HepG2 (cell line): ENCODE data around the gene DDX54.

Experiments used
- ETV6 ChIP-seq: sonication (generic); formaldehyde crosslinking; conservative IDR thresholded peaks from 2 replicates; pipeline ENCODE4 v1.4.0; 2020; ENCODE audit warnings: missing genetic modification reagents
- EZH2 ChIP-seq: conservative IDR thresholded peaks from 2 replicates; pipeline ENCODE4 v1.6.1; 2012; ENCODE audit warnings: mild to moderate bottlenecking, low read depth, low read length, moderate library complexity
- GATAD1 ChIP-seq: IDR thresholded peaks from 2 replicates; pipeline ENCODE4 v1.6.1; 2016; ENCODE audit warnings: missing genetic modification reagents, missing compliant biosample characterization
- HNF4G ChIP-seq, 2 experiments: sonication (generic) in 1 of 2; formaldehyde crosslinking in 1 of 2; IDR thresholded peaks; 2 replicates each; pipeline versions ENCODE4 v1.4.0 to v1.6.1; 2011 to 2020; ENCODE audit warnings: borderline replicate concordance in 2 of 2, low read depth in 2 of 2, mild to moderate bottlenecking in 2 of 2, low read length in 1 of 2, missing genetic modification reagents in 1 of 2, moderate library complexity in 1 of 2
- KDM1A ChIP-seq: IDR thresholded peaks from 2 replicates; pipeline ENCODE4 v1.6.1; 2016; ENCODE audit warnings: missing compliant biosample characterization
- MLX ChIP-seq: IDR thresholded peaks from 2 replicates; pipeline ENCODE4 v1.6.1; 2016
- RFX5 ChIP-seq: IDR thresholded peaks from 2 replicates; pipeline ENCODE4 v1.6.1; 2011; ENCODE audit warnings: low read depth, low read length, improper control_type of control experiment
- ZC3H4 ChIP-seq: sonication (generic); formaldehyde crosslinking; IDR thresholded peaks from 2 replicates; pipeline ENCODE4 v1.4.0; 2020; ENCODE audit warnings: missing genetic modification reagents, borderline replicate concordance
- ZNF713 ChIP-seq: sonication (generic); formaldehyde crosslinking; IDR thresholded peaks from 2 replicates; pipeline ENCODE4 v1.4.0; 2020; ENCODE audit warnings: mild to moderate bottlenecking, missing genetic modification reagents
- TF ChIP-seq, protein P1 (sequence below): sonication (generic); formaldehyde crosslinking; IDR thresholded peaks from 2 replicates; pipeline ENCODE4 v1.5.0; 2020; ENCODE audit warnings: mild to moderate bottlenecking, missing genetic modification reagents, moderate library complexity
- TF ChIP-seq, protein P2 (sequence below), 2 experiments: IDR thresholded peaks; 2 replicates each; pipeline ENCODE4 v1.6.1; 2011 to 2012; ENCODE audit warnings: low read length in 2 of 2, borderline replicate concordance in 1 of 2, low read depth in 1 of 2, mild to moderate bottlenecking in 1 of 2, moderate library complexity in 1 of 2

- TF ChIP-seq MLX (CRISPR knock-in tag) (no peak; the same call in 1 of the 2 replicates), KDM1A (no peak), GATAD1 (CRISPR knock-in tag) (peak; percentile 69; the same call in 1 of the 2 replicates), ZC3H4 (CRISPR knock-in tag) (no peak), RFX5 (no peak), ZNF713 (no peak), HNF4G (IDR thresholded peaks at IDR 0.05; ENCODE audit: borderline replicate concordance, low read depth, low read length) (no peak; the same call in 1 of the 2 replicates), HNF4G (CRISPR knock-in tag; IDR thresholded peaks at IDR 0.05; ENCODE audit: borderline replicate concordance, low read depth) (peak; percentile 61; the same call in 1 of the 2 replicates), EZH2 (no peak), ETV6 (CRISPR knock-in tag) (no peak)
- TF ChIP-seq, protein P1, sequence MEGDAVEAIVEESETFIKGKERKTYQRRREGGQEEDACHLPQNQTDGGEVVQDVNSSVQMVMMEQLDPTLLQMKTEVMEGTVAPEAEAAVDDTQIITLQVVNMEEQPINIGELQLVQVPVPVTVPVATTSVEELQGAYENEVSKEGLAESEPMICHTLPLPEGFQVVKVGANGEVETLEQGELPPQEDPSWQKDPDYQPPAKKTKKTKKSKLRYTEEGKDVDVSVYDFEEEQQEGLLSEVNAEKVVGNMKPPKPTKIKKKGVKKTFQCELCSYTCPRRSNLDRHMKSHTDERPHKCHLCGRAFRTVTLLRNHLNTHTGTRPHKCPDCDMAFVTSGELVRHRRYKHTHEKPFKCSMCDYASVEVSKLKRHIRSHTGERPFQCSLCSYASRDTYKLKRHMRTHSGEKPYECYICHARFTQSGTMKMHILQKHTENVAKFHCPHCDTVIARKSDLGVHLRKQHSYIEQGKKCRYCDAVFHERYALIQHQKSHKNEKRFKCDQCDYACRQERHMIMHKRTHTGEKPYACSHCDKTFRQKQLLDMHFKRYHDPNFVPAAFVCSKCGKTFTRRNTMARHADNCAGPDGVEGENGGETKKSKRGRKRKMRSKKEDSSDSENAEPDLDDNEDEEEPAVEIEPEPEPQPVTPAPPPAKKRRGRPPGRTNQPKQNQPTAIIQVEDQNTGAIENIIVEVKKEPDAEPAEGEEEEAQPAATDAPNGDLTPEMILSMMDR (CRISPR knock-in tag), result peak; percentile 19; the same call in 1 of the 2 replicates
- TF ChIP-seq, protein P2, sequence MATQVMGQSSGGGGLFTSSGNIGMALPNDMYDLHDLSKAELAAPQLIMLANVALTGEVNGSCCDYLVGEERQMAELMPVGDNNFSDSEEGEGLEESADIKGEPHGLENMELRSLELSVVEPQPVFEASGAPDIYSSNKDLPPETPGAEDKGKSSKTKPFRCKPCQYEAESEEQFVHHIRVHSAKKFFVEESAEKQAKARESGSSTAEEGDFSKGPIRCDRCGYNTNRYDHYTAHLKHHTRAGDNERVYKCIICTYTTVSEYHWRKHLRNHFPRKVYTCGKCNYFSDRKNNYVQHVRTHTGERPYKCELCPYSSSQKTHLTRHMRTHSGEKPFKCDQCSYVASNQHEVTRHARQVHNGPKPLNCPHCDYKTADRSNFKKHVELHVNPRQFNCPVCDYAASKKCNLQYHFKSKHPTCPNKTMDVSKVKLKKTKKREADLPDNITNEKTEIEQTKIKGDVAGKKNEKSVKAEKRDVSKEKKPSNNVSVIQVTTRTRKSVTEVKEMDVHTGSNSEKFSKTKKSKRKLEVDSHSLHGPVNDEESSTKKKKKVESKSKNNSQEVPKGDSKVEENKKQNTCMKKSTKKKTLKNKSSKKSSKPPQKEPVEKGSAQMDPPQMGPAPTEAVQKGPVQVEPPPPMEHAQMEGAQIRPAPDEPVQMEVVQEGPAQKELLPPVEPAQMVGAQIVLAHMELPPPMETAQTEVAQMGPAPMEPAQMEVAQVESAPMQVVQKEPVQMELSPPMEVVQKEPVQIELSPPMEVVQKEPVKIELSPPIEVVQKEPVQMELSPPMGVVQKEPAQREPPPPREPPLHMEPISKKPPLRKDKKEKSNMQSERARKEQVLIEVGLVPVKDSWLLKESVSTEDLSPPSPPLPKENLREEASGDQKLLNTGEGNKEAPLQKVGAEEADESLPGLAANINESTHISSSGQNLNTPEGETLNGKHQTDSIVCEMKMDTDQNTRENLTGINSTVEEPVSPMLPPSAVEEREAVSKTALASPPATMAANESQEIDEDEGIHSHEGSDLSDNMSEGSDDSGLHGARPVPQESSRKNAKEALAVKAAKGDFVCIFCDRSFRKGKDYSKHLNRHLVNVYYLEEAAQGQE (IDR thresholded peaks at IDR 0.05; ENCODE audit: borderline replicate concordance in 1 of 2, low read depth in 1 of 2, low read length in 2 of 2), result no peak; a peak in 1 of 4 replicates
Observed at GRCh38 chr12:113185180-113186032, at the start of gene DDX54, which contains the start of gene RITA1.
